ENCODE measurements around the gene MAP1B.

The MAP1B gene

DNA sequence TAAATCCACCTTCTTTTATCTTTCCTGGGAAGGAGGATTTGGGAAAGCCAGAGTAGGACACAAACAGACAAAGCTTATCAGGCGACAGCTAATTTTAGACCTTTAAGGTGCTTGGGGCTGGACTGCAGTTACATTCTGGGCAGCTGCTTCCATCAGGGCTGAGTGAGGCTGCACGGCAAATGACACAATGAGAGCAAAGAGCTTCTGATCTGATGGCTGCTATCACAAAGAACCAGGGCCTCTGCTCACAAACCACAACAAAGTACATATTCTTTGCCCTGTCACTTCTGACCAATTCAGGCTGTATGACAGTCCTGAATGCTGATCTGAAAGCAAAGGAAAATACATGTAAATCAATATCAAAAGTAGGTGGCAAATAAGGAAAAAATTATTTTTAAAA, 119.7 kb downstream of the MAP1B start:
- no peak for DNase-seq (ENCODE audit: extremely low read depth, low read depth)
- H3K4me3 ChIP-seq (replicated peaks; ENCODE audit: low read depth, low read length), result no peak overlapping the region
- TF ChIP-seq, protein P1, sequence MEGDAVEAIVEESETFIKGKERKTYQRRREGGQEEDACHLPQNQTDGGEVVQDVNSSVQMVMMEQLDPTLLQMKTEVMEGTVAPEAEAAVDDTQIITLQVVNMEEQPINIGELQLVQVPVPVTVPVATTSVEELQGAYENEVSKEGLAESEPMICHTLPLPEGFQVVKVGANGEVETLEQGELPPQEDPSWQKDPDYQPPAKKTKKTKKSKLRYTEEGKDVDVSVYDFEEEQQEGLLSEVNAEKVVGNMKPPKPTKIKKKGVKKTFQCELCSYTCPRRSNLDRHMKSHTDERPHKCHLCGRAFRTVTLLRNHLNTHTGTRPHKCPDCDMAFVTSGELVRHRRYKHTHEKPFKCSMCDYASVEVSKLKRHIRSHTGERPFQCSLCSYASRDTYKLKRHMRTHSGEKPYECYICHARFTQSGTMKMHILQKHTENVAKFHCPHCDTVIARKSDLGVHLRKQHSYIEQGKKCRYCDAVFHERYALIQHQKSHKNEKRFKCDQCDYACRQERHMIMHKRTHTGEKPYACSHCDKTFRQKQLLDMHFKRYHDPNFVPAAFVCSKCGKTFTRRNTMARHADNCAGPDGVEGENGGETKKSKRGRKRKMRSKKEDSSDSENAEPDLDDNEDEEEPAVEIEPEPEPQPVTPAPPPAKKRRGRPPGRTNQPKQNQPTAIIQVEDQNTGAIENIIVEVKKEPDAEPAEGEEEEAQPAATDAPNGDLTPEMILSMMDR (IDR thresholded peaks at IDR 0.05; ENCODE audit: low read depth, low read length, missing control alignments), result no peak

DNA sequence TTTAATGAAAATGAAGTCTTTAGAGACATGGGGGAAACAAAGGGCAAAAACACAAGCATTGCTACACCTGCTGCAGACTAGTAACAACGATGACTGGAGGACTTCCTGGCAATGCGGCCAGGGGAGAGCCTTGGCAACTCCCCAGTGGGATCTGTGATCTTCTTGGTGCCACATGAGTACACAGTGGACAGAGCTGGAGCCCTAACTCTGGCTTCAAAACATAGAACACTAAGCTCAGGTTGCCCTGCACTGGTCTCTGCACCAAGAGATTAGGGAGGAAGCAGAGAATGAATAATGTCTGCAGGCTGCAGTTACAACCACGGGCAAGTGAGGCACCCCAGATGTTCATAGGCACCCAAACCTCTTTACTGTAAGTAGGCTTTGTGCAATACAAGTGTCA, 121.7 kb downstream of the MAP1B start:
- no peak for DNase-seq (ENCODE audit: extremely low read depth, low read depth)
- H3K4me3 ChIP-seq (replicated peaks; ENCODE audit: low read depth, low read length), result no peak overlapping the region
- TF ChIP-seq, protein P1 (IDR thresholded peaks at IDR 0.05; ENCODE audit: low read depth, low read length, missing control alignments), result no peak

DNA sequence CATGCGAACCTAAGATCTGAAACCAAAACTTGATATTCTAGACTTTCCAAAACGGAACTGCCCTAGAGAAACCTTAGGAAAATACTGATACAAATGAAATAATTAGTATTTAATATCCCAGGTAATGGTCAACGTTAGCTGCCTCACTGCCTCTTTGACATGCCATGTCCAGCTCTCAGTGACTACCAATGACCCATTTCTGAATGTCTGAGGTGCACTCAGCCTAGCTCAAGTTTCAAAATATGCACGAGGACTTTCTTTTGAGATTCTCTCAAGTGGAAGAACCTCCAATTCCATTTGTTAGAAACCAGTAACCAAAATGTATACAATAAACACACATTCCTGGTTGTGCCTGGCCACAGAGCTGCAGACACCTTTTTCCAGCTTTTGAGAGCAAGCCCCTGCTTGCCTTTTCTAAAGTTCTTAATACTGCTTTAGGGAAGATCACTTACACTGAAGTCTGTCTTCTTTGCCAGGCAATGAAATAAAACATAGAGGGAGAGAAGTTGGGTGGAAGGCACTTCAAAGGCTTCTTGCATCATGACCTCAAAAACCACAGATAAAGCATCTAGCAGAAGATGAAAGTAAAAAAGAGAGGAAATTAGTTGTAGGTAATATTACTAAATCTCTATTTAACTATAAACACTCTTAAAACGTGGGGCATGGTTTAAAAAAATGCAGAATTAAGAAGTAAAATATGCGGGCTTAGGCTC, 124.9 kb downstream of the MAP1B start:
- DNase-seq (ENCODE audit: extremely low read depth, low read depth), result no peak
- TF ChIP-seq, protein P1 (IDR thresholded peaks at IDR 0.05; ENCODE audit: low read depth, low read length, missing control alignments), result no peak
- no peak overlapping the region for H3K4me3 ChIP-seq (replicated peaks; ENCODE audit: low read depth, low read length)

DNA sequence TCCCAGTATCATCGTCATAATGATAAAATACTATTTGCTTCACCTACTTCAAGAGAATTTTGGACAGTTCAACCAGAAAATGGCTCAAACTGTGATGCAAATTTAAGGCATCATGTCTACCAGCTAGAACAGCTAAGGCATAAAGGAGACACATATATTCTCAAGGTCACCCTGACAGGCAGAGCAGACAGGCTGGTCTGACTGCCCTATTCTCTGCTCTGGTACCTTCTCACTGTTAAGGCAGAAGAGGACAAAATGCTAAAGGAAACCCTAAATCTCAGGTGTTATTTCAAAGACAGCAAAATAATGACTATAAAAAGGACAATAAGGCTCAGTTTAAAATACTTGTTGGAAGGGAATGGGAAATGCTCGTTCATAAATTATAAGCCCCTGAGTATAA, 125.6 kb downstream of the MAP1B start:
- TF ChIP-seq, protein P1 (IDR thresholded peaks at IDR 0.05; ENCODE audit: low read depth, low read length, missing control alignments), result no peak
- no peak overlapping the region for H3K4me3 ChIP-seq (replicated peaks; ENCODE audit: low read depth, low read length)
- DNase-seq (ENCODE audit: extremely low read depth, low read depth), result no peak

DNA sequence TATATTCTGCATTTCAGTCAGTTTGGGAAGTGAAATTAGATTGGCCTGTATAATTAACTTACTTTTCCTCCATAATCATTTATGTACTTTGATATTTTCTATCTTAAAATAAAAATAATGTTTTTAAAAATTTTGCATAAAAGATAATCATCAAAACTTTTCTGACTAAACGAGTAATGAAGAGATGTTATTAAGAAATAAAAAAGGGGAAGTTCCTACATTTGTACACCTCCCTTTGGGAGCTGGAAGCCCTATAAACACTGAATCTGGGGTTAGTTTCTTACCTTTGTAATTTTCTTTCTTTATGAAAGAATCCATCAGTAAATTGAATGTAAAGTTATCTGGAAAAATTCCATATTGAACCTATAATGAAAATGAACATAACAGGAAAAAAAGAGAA, 126.6 kb downstream of the MAP1B start:
- no peak overlapping the region for H3K4me3 ChIP-seq (replicated peaks; ENCODE audit: low read depth, low read length)
- no peak for DNase-seq (ENCODE audit: extremely low read depth, low read depth)
- TF ChIP-seq, protein P1 (IDR thresholded peaks at IDR 0.05; ENCODE audit: low read depth, low read length, missing control alignments), result no peak

DNA sequence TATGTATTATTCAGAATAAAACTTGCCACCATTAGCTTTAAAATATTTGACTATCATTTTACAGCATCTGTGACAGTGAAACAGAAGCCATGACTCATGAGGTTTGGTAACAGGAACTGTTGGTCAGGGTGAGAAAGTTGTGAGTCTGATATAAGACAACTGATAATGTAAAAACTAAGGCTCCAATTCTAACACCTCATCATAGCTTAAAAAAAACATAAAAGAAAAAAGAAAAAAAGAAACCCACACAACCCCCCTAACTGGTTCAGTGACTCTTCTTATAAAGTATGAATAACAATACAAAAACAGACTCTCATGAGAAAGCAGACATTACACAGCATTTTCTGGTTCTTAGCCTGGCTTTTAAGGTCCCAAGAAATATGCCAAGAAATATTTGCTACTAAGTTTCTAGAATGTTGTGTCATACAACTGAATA, 127.0 kb downstream of the MAP1B start:
- H3K4me3 ChIP-seq (replicated peaks; ENCODE audit: low read depth, low read length), result no peak overlapping the region
- TF ChIP-seq, protein P1 (IDR thresholded peaks at IDR 0.05; ENCODE audit: low read depth, low read length, missing control alignments), result no peak
- no peak for DNase-seq (ENCODE audit: extremely low read depth, low read depth)

DNA sequence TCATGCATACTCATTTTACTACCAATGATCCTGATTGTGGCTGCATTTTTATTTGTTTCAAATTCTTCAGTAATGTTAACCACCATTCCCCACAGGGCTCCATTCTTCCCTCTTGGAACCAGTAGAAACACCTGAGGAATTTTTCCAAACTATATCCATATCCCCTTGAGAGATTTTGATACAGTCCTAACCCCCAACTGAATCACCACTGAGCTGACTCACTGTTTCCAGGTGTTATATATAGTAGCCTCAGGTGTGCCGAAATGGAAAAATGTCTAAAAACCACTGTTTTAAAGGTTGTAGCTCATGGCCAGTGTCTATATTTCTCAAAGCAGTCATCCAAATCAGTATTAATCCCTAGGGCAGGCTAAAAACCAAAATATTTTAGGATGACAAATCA, 127.6 kb downstream of the MAP1B start:
- TF ChIP-seq, protein P1 (IDR thresholded peaks at IDR 0.05; ENCODE audit: low read depth, low read length, missing control alignments), result no peak
- no peak overlapping the region for H3K4me3 ChIP-seq (replicated peaks; ENCODE audit: low read depth, low read length)
- DNase-seq (ENCODE audit: extremely low read depth, low read depth), result no peak
